Subcutaneous abdominal adipose tissue (tissue), 5 donors: ENCODE results near the gene MAGI1.
"Not testable (repeated sequence)": the region's sequence is repeated elsewhere in the genome, so short reads cannot be mapped to it uniquely, and the experiment has no call there.

Source experiments
- H3K27ac ChIP-seq: one replicate; pipeline ENCODE4 v1.7.0; 2013; ENCODE audit warnings: low read depth, mild to moderate bottlenecking, inconsistent platforms, low read length, moderate library complexity
- H3K27me3 ChIP-seq, 5 donors: one replicate each; pipeline ENCODE4 v1.7.0; 2013; ENCODE audit warnings: low read length in 5 of 5, inconsistent platforms in 1 of 5; ENCODE audit not compliant: control insufficient read depth in 5 of 5, insufficient read depth in 4 of 5
- H3K36me3 ChIP-seq, 5 donors: one replicate each; pipeline ENCODE4 v1.7.0; 2013; ENCODE audit warnings: low read length in 5 of 5; ENCODE audit not compliant: control insufficient read depth in 5 of 5, insufficient read depth in 5 of 5
- H3K4me1 ChIP-seq, 5 donors: one replicate each; pipeline ENCODE4 v1.7.0; 2013; ENCODE audit warnings: low read length in 5 of 5, mild to moderate bottlenecking in 3 of 5, moderate library complexity in 1 of 5; ENCODE audit not compliant: control insufficient read depth in 5 of 5, insufficient read depth in 5 of 5
- H3K4me3 ChIP-seq, 5 donors: one replicate each; pipeline ENCODE4 v1.7.0; 2013; ENCODE audit warnings: low read length in 5 of 5, low read depth in 1 of 5
- H3K9ac ChIP-seq, 5 donors: one replicate each; pipeline ENCODE4 v1.7.0; 2013; ENCODE audit warnings: low read length in 5 of 5, mild to moderate bottlenecking in 4 of 5, moderate library complexity in 3 of 5
- H3K9me3 ChIP-seq, 5 donors: one replicate each; pipeline ENCODE4 v1.7.0; 2013; ENCODE audit warnings: low read length in 5 of 5; ENCODE audit not compliant: control insufficient read depth in 5 of 5
- donor health status: healthy.
- donor health status: healthy.
- donor health status: healthy.
- donor health status: healthy.
- donor health status: healthy.

Gene MAGI1

DNA sequence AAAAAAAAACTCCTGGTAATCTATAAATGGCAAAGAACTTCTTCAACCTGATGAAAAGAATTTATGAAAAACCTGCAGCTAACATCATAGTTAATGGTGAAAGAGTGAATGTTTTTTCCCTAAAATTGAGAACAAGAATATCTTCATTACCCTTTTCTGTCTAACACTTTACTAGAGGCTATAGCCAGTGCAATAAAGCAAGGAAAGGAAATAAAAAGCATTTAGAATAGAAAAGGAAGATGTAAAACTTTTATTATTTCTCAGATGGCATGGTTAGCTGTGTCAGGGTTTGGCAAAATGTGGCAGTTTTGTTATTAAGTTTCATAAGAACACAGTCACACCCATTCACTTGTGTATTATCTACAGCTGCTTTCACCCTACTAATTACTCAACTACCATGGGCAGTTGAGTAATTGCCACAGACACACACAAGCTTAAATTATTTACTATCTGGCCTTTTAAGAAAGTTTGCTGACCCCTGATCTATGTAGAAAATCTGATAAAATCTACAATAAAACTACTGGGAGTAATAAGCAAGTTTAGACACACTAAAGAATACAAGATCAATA, 465.1 kb downstream of the MAGI1 start:
- no peak overlapping the region for H3K9ac ChIP-seq
- peaks cover 0 to 4% (median 0%) of the 10 kb centered on the region in 5 donors for H3K9me3 ChIP-seq
- H3K4me1 ChIP-seq = peaks cover 0 to 11% (median 7%) of the 10 kb centered on the region in 5 donors
- H3K27me3 ChIP-seq = no peaks in the 10 kb centered on the region
- H3K27ac ChIP-seq = no peak overlapping the region
- no peaks in the 10 kb centered on the region for H3K36me3 ChIP-seq
- no peak overlapping the region for H3K4me3 ChIP-seq

DNA sequence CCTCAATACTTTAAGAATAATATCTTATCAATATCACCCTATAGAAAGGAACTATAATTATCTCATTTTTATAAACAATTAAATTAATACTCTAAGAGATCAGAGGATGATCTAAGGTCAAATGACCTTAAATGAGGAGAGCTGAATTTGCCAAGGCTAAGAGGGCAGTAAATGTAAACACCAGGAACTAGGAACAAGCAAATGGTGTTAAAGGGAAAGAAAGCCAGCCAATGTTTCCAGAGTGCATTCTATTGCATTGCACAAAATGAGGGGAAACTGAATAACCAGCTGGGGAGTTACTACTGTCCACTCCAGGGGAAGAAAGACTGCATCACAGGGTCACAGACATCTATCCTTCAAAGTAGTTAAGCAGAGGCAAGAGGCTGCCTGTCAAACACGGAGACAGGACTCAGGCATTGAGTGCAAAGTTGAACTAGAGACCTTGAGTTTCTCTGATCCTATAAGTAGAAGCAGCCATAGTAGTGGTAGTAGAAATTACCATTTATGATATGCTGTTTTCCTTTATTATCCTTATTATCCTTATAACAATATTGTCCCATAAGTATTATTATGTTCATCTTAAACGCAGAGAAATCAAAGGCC, 466.4 kb downstream of the MAGI1 start:
- H3K27ac ChIP-seq = no peak overlapping the region
- H3K9ac ChIP-seq = no peak overlapping the region
- peaks cover 0 to 12% (median 7%) of the 10 kb centered on the region in 5 donors for H3K4me1 ChIP-seq
- no peak overlapping the region for H3K4me3 ChIP-seq
- H3K9me3 ChIP-seq = peaks cover 0 to 4% (median 0%) of the 10 kb centered on the region in 5 donors
- H3K36me3 ChIP-seq = no peaks in the 10 kb centered on the region
- H3K27me3 ChIP-seq = no peaks in the 10 kb centered on the region

DNA sequence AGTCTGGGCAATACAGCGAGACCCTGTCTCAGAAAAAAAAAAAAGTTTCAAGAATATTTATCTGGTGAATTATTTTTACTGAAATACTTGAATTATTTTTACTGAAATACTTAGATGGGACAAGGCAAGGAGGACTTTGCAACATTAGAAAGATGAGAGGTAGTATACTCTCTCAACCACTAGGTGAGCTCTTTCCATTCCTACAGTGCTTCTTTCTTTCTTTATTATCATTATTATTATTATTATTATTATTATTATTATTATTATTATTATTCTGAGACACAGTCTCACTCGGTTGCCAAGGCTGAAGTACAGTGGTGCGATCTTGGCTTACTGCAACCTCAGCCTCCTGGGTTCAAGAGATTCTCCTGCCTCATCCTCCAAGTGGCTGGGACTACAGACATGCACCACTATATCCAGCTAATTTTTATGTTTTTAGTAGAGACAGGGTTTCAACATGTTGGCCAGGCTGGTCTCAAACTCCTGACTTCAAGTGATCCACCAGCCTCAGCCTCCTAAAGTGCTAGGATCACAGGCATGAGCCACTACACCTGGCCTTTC, 468.8 kb downstream of the MAGI1 start:
- no peaks in the 10 kb centered on the region for H3K36me3 ChIP-seq
- no peaks in the 10 kb centered on the region for H3K27me3 ChIP-seq
- no peak overlapping the region for H3K9ac ChIP-seq
- H3K4me1 ChIP-seq = peaks cover 0 to 12% (median 7%) of the 10 kb centered on the region in 5 donors
- H3K4me3 ChIP-seq = no peak overlapping the region
- no peak overlapping the region for H3K27ac ChIP-seq
- peaks cover 0 to 4% (median 0%) of the 10 kb centered on the region in 5 donors for H3K9me3 ChIP-seq

DNA sequence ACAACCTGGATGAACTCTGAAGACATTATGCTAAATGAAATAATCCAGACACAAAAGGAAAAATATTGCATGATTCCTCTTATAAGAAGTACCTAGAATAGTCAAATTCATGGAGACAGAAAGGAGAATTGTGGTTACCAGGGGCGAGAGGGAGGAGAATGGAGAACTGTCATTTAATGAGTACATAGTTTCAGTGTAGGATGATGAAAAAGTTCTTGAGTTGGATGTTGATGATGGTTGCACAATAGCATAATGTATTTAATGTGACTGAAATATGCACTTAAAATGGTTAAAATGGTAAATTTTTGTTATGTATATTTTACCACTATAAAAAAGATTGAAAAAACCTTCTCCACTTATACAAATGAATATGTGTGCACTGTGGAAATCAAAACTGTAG, 469.6 kb downstream of the MAGI1 start:
- Histone ChIP-seq H3K4me3 (no peak overlapping the region), H3K4me1 (peaks cover 0 to 12% (median 10%) of the 10 kb centered on the region in 5 donors), H3K9ac (no peak overlapping the region), H3K27me3 (no peaks in the 10 kb centered on the region), H3K9me3 (peaks cover 0 to 4% (median 0%) of the 10 kb centered on the region in 5 donors), H3K36me3 (no peaks in the 10 kb centered on the region), H3K27ac (no peak overlapping the region)

DNA sequence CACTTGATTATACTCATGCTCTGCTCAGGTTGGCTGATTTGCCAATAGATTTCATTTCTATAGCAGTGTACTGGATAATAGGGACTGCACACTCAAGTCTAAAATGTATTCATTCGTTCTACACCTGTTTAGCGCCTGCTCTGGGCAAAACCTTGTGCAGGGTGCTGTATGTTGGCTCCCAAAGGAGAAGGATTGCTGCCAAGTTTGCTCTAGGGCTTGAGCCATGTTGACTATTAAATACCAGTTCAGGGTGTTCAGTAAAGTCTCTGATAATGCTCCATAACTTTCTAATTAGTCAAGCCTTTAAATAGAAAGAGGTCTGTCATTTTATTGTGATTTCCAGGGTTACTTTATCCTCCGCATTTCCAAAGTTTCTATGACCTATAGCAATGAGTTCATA, 470.2 kb downstream of the MAGI1 start:
- H3K4me3 ChIP-seq = no peak overlapping the region

DNA sequence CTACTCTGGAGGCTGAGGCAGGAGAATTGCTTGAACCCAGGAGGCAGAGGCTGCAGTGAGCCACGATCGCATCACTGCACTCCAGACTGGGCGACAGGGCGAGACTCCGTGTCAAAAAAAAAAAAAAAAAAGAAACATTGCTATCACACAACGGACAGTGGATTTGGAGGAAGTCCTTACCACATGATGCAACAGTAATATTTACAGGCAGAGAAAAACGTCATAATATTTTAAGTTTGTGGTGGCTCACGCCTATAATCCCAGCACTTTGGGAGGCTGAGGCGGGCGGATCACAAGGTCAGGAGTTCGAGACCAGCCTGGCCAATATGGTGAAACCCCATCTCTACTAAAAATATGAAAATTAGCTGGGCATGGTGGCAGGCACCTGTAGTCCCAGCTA, 473.0 kb downstream of the MAGI1 start:
- not testable (repeated sequence) for H3K36me3 ChIP-seq, H3K4me3 ChIP-seq, H3K9me3 ChIP-seq, H3K9ac ChIP-seq, H3K27me3 ChIP-seq, H3K27ac ChIP-seq
- peaks cover 0 to 18% (median 9%) of the 10 kb centered on the region in 5 donors for H3K4me1 ChIP-seq

More for the DNA sequence above, 470.2 kb downstream of the MAGI1 start:
- H3K27me3 ChIP-seq = no peaks in the 10 kb centered on the region
- H3K4me1 ChIP-seq = peaks cover 0 to 17% (median 10%) of the 10 kb centered on the region in 5 donors
- no peak overlapping the region for H3K27ac ChIP-seq
- H3K36me3 ChIP-seq = no peaks in the 10 kb centered on the region
- H3K9ac ChIP-seq = no peak overlapping the region
- H3K9me3 ChIP-seq = peaks cover 0 to 2% (median 0%) of the 10 kb centered on the region in 5 donors

DNA sequence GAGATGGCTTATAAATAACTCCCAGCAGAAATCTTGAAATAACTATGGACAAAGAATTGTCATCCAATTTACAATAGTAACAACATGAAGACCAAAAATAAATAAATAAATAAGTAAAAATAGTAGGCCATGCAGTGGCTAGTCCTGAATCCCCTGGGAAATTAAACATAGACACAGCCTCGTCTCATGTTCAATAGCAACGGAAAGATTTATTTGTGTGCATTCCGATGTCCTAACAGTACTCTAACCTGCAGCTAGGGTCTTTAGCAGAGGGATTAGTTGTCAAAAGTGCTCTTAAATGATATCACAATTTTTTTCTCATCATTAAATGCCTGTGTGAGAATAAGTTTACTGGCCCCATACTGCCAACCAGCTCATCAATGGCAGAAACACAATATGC, 474.2 kb downstream of the MAGI1 start:
- Histone ChIP-seq H3K36me3 (no peaks in the 10 kb centered on the region), H3K4me3 (no peak overlapping the region), H3K9ac (no peak overlapping the region), H3K27me3 (no peaks in the 10 kb centered on the region), H3K9me3 (no peaks in the 10 kb centered on the region), H3K4me1 (peaks cover 0 to 18% (median 9%) of the 10 kb centered on the region in 5 donors), H3K27ac (no peak overlapping the region)

DNA sequence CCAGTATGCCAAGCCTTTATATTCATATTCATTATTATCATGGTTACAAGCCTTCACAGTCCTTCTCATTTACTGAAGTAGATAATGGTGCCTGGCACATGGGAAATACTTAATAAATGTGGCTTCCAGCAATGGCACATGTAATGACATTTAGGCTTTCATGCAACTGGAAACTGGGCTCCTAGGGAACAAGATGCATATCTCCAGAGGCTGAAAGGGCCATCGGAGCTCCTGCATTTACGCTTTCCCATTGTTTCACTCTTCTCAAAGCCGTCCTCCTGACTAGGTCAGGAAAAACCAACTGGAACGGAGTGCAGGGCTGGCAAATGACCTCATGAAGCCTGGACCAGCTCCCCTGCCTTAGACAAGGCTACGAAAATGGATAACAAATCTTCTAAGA, 474.9 kb downstream of the MAGI1 start:
- Histone ChIP-seq H3K27ac (no peak overlapping the region), H3K9me3 (no peaks in the 10 kb centered on the region), H3K27me3 (no peaks in the 10 kb centered on the region), H3K4me3 (no peak overlapping the region), H3K4me1 (peaks cover 0 to 18% (median 9%) of the 10 kb centered on the region in 5 donors), H3K36me3 (no peaks in the 10 kb centered on the region), H3K9ac (no peak overlapping the region)

DNA sequence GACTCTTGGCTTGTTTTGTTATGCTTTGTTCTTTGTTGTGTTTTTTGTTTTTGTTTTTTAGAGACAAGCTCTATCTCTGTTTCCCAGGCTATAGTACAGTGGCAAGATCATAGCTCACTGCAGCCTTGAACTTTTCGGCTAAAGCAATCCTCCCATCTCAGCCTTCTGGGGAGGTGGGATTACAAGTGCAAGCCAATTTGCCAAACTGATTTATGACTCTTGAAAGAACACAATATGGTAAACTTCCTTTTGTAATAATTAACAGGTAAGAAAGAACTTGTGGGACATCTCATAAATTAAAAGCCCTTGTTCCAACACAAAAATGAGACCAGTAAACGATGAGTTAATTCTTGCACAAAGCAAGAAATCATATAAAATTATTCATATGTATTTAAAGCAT, 476.3 kb downstream of the MAGI1 start:
- no peaks in the 10 kb centered on the region for H3K9me3 ChIP-seq
- no peaks in the 10 kb centered on the region for H3K27me3 ChIP-seq
- no peak overlapping the region for H3K4me3 ChIP-seq
- peaks cover 0 to 14% (median 9%) of the 10 kb centered on the region in 5 donors for H3K4me1 ChIP-seq
- H3K36me3 ChIP-seq = no peaks in the 10 kb centered on the region
- H3K27ac ChIP-seq = no peak overlapping the region
- no peak overlapping the region for H3K9ac ChIP-seq

DNA sequence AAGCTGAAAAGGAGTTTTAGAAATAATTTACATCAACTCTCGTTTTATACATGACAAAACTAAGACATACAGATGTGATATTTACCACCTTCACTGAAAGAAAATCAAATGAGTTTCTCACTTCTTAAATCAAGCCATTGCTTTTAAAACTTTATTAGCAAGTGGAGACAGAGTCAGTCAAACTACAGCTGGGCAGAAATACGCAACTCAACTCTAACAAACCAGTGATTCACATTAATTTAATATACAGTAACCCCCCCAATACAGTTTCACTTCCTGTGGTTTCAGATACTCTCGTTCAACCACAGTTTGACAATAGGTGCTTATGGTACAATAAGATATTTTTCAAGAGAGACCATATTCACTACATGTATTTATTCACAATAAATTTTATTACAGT, 477.1 kb downstream of the MAGI1 start:
- Histone ChIP-seq H3K27ac (no peak overlapping the region), H3K9me3 (no peaks in the 10 kb centered on the region), H3K9ac (no peak overlapping the region), H3K36me3 (no peaks in the 10 kb centered on the region), H3K4me3 (no peak overlapping the region), H3K4me1 (peaks cover 0 to 20% (median 12%) of the 10 kb centered on the region in 5 donors), H3K27me3 (no peaks in the 10 kb centered on the region)
